Erythroblast (primary cell): ENCODE data around the gene TRMO.

ENCODE experiments used
- GATA1 ChIP-seq: IDR thresholded peaks from 2 replicates; pipeline ENCODE4 v1.6.1; 2011; ENCODE audit warnings: low read depth, mild to moderate bottlenecking, control low read depth, low read length, moderate library complexity
- POLR2A ChIP-seq: IDR thresholded peaks from 2 replicates; pipeline ENCODE4 v1.6.1; 2011; ENCODE audit warnings: mild to moderate bottlenecking, low read length

DNA sequence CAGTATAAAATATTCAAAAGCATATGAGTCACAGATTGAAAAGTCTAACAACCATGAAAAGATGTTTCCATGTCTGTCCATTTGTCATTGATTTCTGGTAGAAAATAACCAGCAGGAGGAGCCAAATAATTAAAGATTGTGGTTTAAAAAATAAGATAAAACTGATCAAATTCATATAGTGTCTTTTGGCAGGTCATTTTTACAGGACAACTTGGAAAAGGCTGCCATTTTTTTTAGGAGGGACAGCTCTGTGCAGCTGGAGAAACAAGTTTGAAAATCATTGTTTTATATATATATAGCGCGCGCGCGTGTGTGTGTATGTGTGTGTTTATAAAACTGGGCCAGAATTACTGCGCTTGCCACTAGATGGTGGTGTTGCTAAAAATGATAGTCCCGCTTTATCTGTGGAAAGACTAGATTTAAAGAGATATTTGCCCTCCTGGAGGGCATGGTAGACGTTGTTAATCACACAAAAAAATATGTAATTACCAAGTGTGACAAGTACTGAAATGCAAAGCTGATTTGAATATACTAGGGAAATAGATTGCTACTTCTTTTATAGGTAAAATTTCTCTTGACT is 1.3 kb upstream of the TRMO start:
- TF ChIP-seq POLR2A (no peak), GATA1 (no peak)
